ENCODE measurements around the gene FLVCR2. TPM values are rescaled to one million over a fixed set of nuclear protein-coding genes. Genes with fewer than 3 reads are reported as not detected.
"Not testable (repeated sequence)": the region's sequence is repeated elsewhere in the genome, so short reads cannot be mapped to it uniquely, and the experiment has no call there.

FLVCR2 gene
- polyA plus RNA-seq, 4 donors = 12.6 to 29.7 (median 17.1) TPM

- WGBS, 3 donors = 84 to 92% (median 85%) methylated on average over 4 of the region's 4 CpGs
- Histone ChIP-seq H3K36me3 (ENCODE audit: control insufficient read depth in 3 of 3, insufficient read depth in 2 of 3, low read depth in 1 of 3, low read length in 3 of 3) (peaks cover 0 to 8% (median 2%) of the 10 kb centered on the region in 3 donors), H3K4me3 (ENCODE audit: low read depth in 1 of 3, low read length in 3 of 3) (no peak overlapping the region), H3K4me1 (ENCODE audit: control insufficient read depth in 3 of 3, insufficient read depth in 2 of 3, low read depth in 1 of 3, low read length in 2 of 3) (no peaks in the 10 kb centered on the region), H3K27ac (ENCODE audit: low read depth in 1 of 3, low read length in 2 of 3) (no peak overlapping the region), H3K27me3 (ENCODE audit: control insufficient read depth in 3 of 3, insufficient read depth in 3 of 3, low read length in 3 of 3) (no peaks in the 10 kb centered on the region), H3K9me3 (ENCODE audit: control insufficient read depth in 2 of 2, insufficient read depth in 1 of 2, low read depth in 1 of 2, low read length in 1 of 2) (no peaks in the 10 kb centered on the region)
- DNase-seq = no peak
- no peak for FAIRE-seq
Observed at GRCh38 chr14:75673345-75674035, 95.1 kb downstream of the FLVCR2 start.

GRCh38 chr14:75675265-75675960 lies 97.0 kb downstream of the FLVCR2 start:
- DNase-seq = no peak
- WGBS, 3 donors = 81 to 93% (median 89%) methylated on average over 2 of the region's 2 CpGs

DNA sequence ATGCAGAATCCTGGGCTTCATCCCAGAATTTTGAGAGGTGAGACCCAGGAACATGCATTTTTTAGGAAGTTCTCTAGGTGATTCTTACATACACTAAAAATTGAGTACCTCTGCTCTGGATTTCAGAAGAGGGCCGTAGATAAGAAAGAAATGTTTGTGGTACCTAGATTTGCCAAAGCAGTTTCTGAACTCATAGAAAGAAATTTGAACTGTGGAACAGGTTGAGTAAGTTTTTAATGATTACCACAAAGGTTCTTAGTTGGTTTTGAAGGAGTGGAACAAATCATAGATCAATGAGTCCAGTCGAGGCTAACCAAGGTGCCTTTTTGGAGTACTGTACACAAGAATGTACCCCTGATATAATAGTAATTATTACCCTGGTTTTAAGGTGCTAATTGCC lies 107.5 kb downstream of the FLVCR2 start:
- H3K4me1 ChIP-seq (ENCODE audit: control insufficient read depth in 3 of 3, insufficient read depth in 2 of 3, low read depth in 1 of 3, low read length in 2 of 3) = no peaks in the 10 kb centered on the region
- no peaks in the 10 kb centered on the region for H3K9me3 ChIP-seq (ENCODE audit: control insufficient read depth in 2 of 2, insufficient read depth in 1 of 2, low read depth in 1 of 2, low read length in 1 of 2)
- no peaks in the 10 kb centered on the region for H3K27me3 ChIP-seq (ENCODE audit: control insufficient read depth in 3 of 3, insufficient read depth in 3 of 3, low read length in 3 of 3)
- 39 to 73% (median 45%) methylated on average over 2 of the region's 2 CpGs for WGBS, 3 donors
- H3K4me3 ChIP-seq (ENCODE audit: low read depth in 1 of 3, low read length in 3 of 3) = no peak overlapping the region
- H3K36me3 ChIP-seq (ENCODE audit: control insufficient read depth in 3 of 3, insufficient read depth in 2 of 3, low read depth in 1 of 3, low read length in 3 of 3) = peaks cover 5 to 16% (median 10%) of the 10 kb centered on the region in 3 donors
- no peak for DNase-seq
- FAIRE-seq = no peak
- no peak overlapping the region for H3K27ac ChIP-seq (ENCODE audit: low read depth in 1 of 3, low read length in 2 of 3)

More at GRCh38 chr14:75675265-75675960, 97.0 kb downstream of the FLVCR2 start:
- Histone ChIP-seq H3K27me3 (ENCODE audit: control insufficient read depth in 3 of 3, insufficient read depth in 3 of 3, low read length in 3 of 3) (no peaks in the 10 kb centered on the region), H3K4me3 (ENCODE audit: low read depth in 1 of 3, low read length in 3 of 3) (no peak overlapping the region), H3K9me3 (ENCODE audit: control insufficient read depth in 2 of 2, insufficient read depth in 1 of 2, low read depth in 1 of 2, low read length in 1 of 2) (no peaks in the 10 kb centered on the region), H3K27ac (ENCODE audit: low read depth in 1 of 3, low read length in 2 of 3) (no peak overlapping the region), H3K4me1 (ENCODE audit: control insufficient read depth in 3 of 3, insufficient read depth in 2 of 3, low read depth in 1 of 3, low read length in 2 of 3) (no peaks in the 10 kb centered on the region), H3K36me3 (ENCODE audit: control insufficient read depth in 3 of 3, insufficient read depth in 2 of 3, low read depth in 1 of 3, low read length in 3 of 3) (peaks cover 0 to 6% (median 0%) of the 10 kb centered on the region in 3 donors)
- no peak for FAIRE-seq

DNA sequence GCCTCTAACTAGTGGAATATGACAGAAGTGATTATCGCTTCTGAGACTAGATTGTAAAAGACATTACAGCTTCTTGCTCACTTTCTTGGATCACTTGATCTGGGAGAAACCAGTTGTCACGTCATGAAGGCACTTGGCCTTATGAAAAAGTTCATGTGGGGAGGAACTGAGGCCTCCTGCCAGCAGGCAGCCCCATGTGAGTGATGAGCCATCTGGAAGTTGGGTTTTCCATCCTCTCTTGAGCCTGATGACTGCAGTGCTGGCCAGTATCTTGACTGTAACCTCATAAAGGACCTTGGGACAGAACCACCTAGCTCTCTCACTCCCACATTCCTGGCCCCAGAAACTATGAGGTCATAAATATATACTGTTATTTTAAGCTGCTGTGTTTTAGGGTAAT lies 110.6 kb downstream of the FLVCR2 start:
- H3K27me3 ChIP-seq (ENCODE audit: control insufficient read depth in 3 of 3, insufficient read depth in 3 of 3, low read length in 3 of 3) = no peaks in the 10 kb centered on the region
- H3K36me3 ChIP-seq (ENCODE audit: control insufficient read depth in 3 of 3, insufficient read depth in 2 of 3, low read depth in 1 of 3, low read length in 3 of 3) = peaks cover 5 to 14% (median 13%) of the 10 kb centered on the region in 3 donors
- no peaks in the 10 kb centered on the region for H3K9me3 ChIP-seq (ENCODE audit: control insufficient read depth in 2 of 2, insufficient read depth in 1 of 2, low read depth in 1 of 2, low read length in 1 of 2)
- no peak overlapping the region for H3K4me3 ChIP-seq (ENCODE audit: low read depth in 1 of 3, low read length in 3 of 3)
- WGBS, 3 donors = 81 to 96% (median 90%) methylated on average over 2 of the region's 2 CpGs
- H3K4me1 ChIP-seq (ENCODE audit: control insufficient read depth in 3 of 3, insufficient read depth in 2 of 3, low read depth in 1 of 3, low read length in 2 of 3) = no peaks in the 10 kb centered on the region
- FAIRE-seq = no peak
- DNase-seq = no peak
- no peak overlapping the region for H3K27ac ChIP-seq (ENCODE audit: low read depth in 1 of 3, low read length in 2 of 3)

- FAIRE-seq (no peak), DNase-seq (no peak)
- WGBS, 3 donors = 90 to 93% (median 92%) methylated on average over 7 of the region's 7 CpGs
Observed at GRCh38 chr14:75690010-75690409, 111.6 kb downstream of the FLVCR2 start.

DNA sequence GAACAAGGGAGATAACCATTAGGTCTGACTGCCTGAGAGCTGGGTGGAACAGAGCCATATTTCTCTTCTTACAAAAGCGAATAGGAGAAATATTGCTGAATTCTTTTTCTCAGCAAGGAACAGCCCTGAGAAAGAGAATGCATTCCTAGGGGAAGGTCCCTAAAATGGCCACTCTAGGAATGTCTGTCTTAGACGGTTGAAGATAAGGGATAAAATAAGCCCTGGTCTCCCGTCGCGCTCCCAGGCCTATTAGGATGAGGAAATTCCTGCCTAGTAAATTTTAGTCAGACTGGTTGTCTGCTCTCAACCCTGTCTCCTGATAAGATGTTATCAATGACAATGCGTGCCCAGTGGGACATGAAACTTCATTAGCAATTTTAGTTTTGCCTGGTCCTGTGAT lies 116.6 kb downstream of the FLVCR2 start:
- H3K4me3 ChIP-seq (ENCODE audit: low read depth in 1 of 3, low read length in 3 of 3); H3K27ac ChIP-seq (ENCODE audit: low read depth in 1 of 3, low read length in 2 of 3); H3K9me3 ChIP-seq (ENCODE audit: control insufficient read depth in 2 of 2, insufficient read depth in 1 of 2, low read depth in 1 of 2, low read length in 1 of 2); H3K4me1 ChIP-seq (ENCODE audit: control insufficient read depth in 3 of 3, insufficient read depth in 2 of 3, low read depth in 1 of 3, low read length in 2 of 3); FAIRE-seq; H3K27me3 ChIP-seq (ENCODE audit: control insufficient read depth in 3 of 3, insufficient read depth in 3 of 3, low read length in 3 of 3); DNase-seq: not testable (repeated sequence)
- peaks cover 5 to 27% (median 17%) of the 10 kb centered on the region in 3 donors for H3K36me3 ChIP-seq (ENCODE audit: control insufficient read depth in 3 of 3, insufficient read depth in 2 of 3, low read depth in 1 of 3, low read length in 3 of 3)
- WGBS, 3 donors = 97 to 98% (median 97%) methylated on average over 6 of the region's 6 CpGs

More at GRCh38 chr14:75690010-75690409, 111.6 kb downstream of the FLVCR2 start:
- H3K36me3 ChIP-seq (ENCODE audit: control insufficient read depth in 3 of 3, insufficient read depth in 2 of 3, low read depth in 1 of 3, low read length in 3 of 3) = peaks cover 5 to 17% (median 14%) of the 10 kb centered on the region in 3 donors
- H3K4me3 ChIP-seq (ENCODE audit: low read depth in 1 of 3, low read length in 3 of 3) = no peak overlapping the region
- H3K4me1 ChIP-seq (ENCODE audit: control insufficient read depth in 3 of 3, insufficient read depth in 2 of 3, low read depth in 1 of 3, low read length in 2 of 3) = no peaks in the 10 kb centered on the region
- H3K9me3 ChIP-seq (ENCODE audit: control insufficient read depth in 2 of 2, insufficient read depth in 1 of 2, low read depth in 1 of 2, low read length in 1 of 2) = peaks cover 0 to 3% of the 10 kb centered on the region in 2 donors
- no peaks in the 10 kb centered on the region for H3K27me3 ChIP-seq (ENCODE audit: control insufficient read depth in 3 of 3, insufficient read depth in 3 of 3, low read length in 3 of 3)
- no peak overlapping the region for H3K27ac ChIP-seq (ENCODE audit: low read depth in 1 of 3, low read length in 2 of 3)

- peaks cover 5 to 24% (median 11%) of the 10 kb centered on the region in 3 donors for H3K36me3 ChIP-seq (ENCODE audit: control insufficient read depth in 3 of 3, insufficient read depth in 2 of 3, low read depth in 1 of 3, low read length in 3 of 3)
Observed at GRCh38 chr14:75697386-75697785, 119.0 kb downstream of the FLVCR2 start.

More at GRCh38 chr14:75697386-75697785, 119.0 kb downstream of the FLVCR2 start:
- no peak overlapping the region for H3K27ac ChIP-seq (ENCODE audit: low read depth in 1 of 3, low read length in 2 of 3)
- H3K4me3 ChIP-seq (ENCODE audit: low read depth in 1 of 3, low read length in 3 of 3) = no peak overlapping the region
- DNase-seq = no peak
- no peaks in the 10 kb centered on the region for H3K4me1 ChIP-seq (ENCODE audit: control insufficient read depth in 3 of 3, insufficient read depth in 2 of 3, low read depth in 1 of 3, low read length in 2 of 3)
- FAIRE-seq = no peak
- H3K9me3 ChIP-seq (ENCODE audit: control insufficient read depth in 2 of 2, insufficient read depth in 1 of 2, low read depth in 1 of 2, low read length in 1 of 2) = peaks cover 0 to 8% of the 10 kb centered on the region in 2 donors
- 95 to 100% (median 97%) methylated on average over 1 of the region's 1 CpG for WGBS, 3 donors
- no peaks in the 10 kb centered on the region for H3K27me3 ChIP-seq (ENCODE audit: control insufficient read depth in 3 of 3, insufficient read depth in 3 of 3, low read length in 3 of 3)

Measured in small intestine (tissue), 7 donors.